ENCODE data around the gene COL13A1.

COL13A1 gene

DNA sequence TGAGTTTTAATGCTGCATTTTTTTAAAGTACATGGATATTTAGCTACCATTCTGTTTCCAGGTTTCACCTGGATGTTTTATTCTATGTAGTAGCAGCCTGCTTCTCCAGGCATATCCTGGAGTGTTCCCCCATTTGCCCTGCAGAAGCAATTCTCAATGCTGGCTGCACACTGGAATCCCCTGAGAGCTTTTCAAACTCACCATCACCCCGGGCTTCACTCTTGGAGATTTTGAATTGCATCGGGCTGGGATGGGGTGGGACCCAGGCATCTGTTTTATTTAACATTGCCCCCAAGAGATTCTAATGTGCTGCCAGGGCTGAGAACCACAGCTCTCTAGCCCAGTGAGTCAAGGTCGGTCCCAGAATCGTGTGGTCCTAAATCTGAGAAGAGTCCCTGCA lies 137.8 kb downstream of the COL13A1 start:
- no peak for FAIRE-seq

DNA sequence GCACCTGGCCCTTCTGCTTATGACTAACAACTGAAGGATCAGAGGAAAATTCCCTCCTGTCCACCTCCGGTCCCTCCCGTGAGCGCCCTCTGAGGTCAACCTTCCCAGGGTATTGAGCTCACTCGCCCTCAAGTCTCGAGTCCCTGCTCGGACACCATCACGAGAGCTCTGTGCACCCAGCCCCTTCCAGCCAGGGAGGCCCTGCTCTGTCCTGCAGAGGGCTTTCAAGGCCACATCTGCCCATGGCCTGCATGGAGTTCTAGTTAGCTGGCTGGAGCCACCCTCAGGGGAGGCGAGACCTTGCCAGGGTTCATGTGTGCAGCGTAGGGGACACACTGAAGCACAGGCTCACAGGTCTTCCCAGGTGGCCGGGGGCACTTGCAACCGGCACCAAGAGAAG lies 140.0 kb downstream of the COL13A1 start:
- no peak for DNase-seq (ENCODE audit: low spot score)
- FAIRE-seq = no peak

More for the DNA sequence above, 137.8 kb downstream of the COL13A1 start:
- no peak for DNase-seq (ENCODE audit: low spot score)

DNA sequence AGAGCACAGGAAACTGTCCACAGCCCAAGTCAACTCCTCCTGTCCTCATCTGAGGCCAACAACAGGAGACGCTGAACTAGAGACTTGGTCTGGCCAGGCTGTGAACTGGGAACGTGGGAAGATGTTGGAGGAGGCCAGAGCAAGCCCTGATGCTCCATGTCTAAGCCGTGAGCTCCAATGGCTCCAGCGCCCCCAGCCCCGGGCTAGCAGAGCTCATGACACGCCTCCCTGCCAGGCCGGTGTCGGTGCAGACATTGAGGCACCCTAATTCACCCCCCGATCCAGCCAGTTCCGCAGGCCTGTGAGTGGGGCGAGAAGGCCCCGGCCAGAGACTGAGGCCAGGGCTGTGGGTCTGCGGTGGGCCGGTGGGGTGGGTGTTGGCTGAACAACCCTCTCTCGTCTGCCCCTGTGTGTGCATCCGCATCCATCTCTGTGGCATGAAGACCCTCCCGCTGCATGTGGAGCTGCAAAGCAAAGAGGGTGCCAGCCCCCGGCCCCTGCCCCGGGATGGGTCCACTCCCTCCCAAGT lies 141.7 kb downstream of the COL13A1 start:
- FAIRE-seq (no peak), DNase-seq (ENCODE audit: low spot score) (no peak)

DNA sequence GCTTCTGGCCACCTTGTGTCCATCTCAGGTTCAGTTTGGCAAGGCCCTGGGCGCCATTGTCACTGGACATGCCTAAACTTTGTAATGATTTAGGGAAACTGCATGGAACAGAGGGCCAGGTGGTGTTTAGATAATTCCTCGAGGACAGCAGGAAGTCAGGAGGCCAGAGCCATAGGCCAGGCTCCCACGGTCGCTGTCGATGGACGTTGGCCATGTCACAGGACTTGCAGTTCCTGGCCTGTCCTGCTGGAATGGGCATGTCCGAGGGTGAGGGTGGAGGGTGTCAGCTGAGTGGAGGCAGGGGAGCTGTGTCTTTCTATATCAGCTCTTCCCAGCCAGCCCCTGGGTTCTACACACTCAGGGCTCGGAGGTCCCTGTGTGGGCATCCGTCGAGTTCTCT lies 143.1 kb downstream of the COL13A1 start:
- DNase-seq (ENCODE audit: low spot score) (no peak), FAIRE-seq (no peak)

DNA sequence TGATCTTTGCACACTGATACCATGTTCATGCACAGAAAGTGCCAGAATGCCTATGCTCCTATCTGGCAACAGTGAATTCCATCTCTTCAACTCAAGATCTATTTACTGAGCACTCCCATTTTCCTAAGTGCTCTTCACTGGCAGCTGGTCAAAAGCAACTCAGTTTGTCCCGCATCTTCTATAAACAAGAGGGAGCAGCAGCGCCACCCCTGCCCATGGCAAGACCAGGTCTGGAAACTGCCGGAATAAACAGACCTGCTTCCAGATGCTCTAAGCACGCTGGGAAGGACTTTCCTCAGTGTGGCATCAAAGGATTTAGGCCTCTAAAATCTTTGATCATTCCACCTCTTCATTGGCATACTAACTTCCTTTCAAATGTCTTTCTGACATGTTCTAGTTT lies 146.6 kb downstream of the COL13A1 start:
- DNase-seq (ENCODE audit: low spot score) = no peak
- no peak for FAIRE-seq

DNA sequence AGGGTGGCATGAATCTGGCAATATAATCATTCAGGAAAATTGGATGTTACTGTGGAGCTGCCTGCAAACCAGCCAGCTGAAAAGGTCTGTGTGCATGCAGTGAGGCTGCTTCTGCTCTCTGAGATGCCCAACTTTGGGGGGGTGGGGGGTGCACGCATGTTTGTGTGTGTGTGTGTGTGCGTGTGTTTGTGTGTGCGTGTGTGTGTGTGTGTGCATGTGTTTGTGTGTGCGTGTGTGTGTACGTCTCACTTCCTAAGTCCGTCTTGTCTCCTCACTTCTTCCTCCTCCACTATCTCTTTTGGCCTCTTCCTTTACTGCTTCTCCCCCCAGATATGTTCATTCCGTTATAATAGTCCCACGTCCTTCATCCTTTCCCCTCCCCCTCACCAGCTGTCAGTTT lies 148.1 kb downstream of the COL13A1 start:
- no peak for FAIRE-seq
- DNase-seq (ENCODE audit: low spot score) = no peak

DNA sequence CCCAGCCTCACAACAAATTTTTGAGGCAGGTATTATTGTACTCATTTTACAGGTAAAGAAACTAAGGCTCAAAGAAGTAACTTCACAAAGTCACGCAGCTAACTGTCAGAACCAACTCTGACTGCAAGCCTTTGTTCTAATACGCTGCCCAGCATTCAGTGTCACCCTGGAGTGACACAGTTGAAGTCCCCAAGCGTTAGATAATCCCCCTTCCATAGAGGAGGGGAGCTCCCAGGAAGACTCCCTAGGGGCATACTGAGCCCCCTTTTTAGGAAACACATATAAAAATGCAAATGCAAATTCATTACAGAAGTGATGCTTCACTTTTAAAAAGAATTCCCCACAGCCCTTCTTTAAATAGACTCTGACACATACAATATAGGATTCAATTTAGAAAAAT lies 150.0 kb downstream of the COL13A1 start:
- no peak for FAIRE-seq
- DNase-seq (ENCODE audit: low spot score) = no peak

DNA sequence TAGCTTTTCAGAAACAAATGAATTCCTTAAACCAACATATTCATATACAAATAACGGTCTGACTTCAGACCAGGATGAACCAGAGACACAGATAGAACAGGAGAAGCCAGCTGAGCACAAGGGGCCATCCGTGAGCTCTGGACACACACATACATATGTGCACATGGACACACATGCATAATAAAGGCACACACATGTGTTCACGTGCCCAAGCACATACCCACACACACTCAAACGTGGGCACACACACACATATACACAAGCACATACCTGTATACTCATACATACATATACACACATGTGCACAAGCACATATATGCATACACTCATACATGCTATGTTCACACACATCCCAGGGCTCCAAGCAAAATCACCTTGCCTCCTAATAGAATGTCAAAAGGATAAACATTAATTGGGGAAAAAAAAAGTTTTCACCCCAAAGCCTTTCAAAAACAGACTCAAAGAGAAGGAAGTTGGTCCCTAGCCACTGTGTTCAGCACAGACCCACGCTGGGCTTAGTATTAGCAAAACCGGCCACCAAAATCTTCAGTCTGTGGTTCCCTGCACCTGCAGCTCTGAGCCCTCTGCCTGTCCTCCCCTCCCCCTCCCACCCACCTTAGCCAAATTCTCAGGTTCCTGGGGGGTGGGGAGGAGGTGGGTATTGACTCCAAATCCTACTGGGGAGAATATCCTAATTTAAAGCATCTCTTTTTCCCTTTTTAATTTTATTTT lies 150.5 kb downstream of the COL13A1 start:
- FAIRE-seq = no peak
- no peak for DNase-seq (ENCODE audit: low spot score)

DNA sequence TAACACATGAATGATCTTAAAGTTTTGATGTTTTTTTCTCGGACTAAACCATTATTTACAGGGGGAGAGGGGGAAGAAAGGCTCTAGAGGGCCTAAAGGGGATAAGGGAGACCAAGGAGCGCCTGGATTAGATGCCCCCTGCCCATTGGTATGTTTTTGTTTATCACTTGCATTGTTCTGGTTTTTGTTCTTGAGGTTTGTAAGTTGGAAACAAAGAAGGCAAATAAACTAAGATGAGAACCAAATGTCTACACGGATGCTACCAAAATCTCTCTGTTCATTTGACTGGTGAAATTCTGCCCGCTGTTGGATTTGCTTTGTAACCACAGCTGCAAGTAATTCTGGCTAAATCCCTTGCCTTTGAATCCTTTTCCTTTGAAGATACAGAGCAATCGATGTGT lies 151.1 kb downstream of the COL13A1 start:
- DNase-seq (ENCODE audit: low spot score) = no peak
- FAIRE-seq = no peak

DNA sequence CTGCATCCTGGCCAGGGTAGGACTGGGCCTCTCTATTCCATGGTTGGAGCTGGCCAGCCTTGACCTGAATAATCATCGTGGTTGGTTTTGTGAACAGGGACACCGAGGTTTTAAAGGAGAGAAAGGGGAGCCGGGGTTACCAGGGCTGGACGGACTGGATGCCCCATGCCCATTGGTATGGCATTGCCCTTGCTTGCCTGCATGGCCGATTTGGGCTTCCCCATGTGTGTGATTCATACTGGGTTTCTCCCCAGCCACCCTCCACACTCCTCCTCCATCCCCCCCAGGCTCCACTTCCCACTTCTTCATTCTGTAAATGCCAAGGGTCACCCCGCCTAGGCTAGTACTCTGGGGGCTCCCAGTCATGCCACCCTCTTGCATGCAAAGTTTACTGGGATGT lies 152.1 kb downstream of the COL13A1 start:
- DNase-seq (ENCODE audit: low spot score) (no peak), FAIRE-seq (no peak)

DNA sequence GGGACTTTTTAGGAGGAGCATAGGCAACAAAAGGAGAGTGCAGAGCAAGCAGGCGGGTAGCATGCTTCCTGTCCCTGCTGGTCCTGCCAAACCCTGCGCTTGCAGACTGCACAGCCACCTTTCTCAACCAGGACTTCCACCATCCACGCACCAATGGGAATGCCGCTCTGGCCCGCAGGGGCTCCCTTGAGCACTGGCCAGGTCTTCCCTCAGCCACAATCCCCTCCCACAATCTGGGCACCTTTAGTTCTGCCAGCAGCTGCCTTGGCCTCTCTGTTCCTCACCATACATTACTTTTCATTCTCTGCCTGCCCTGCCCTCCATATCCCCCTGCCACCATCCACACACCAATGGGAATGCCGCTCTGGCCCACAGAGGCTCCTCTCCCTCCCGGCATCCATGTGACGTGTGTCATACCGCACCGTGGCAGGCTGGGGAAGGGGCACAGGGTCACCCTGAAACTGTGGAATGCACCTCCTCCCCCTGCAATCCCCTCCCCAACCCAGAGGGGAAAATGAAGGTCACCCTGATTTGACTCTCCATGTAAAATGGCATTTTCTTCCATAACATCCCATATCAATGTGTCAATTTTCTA lies 153.6 kb downstream of the COL13A1 start:
- FAIRE-seq (no peak), DNase-seq (ENCODE audit: low spot score) (no peak)

DNA sequence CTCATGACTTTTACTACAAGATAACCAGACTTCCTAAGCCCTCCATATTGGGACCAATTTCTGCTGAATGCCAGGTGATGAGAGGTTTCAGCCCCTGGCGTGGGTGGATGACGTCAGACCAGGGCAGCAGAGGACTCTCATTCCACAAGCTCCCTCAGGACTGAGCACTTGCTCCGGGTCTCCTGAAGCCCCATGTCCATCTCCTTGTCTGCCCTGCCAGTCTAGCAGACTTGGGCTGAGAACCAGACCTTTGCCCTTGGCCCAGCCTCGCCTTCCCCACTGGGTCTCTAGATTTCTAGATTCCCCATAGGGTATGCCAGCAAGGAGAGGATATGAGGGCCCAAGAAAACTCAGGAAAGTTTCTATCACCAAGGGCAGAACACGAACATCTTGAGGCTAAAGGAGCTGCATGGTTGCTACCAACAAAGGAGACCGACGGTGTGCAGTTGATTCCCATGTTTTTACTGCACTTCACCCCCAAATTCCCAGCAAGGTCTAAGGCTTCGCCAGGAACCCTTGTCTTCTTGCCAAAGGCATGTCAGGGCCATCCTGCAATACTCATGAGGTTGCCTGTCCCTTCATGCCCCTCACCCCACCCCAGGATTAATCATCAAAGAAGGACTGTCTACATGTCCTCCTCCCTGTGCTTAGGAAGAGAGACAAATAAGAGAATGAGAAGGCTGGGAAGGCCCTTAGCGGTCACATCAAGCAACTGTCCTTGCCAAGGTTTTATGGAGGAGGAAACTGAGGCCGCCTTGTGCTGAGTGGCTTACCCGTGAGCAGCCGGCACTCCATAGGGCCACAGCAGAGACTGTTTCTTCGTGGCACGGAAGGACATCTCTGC lies 154.4 kb downstream of the COL13A1 start:
- FAIRE-seq (no peak), DNase-seq (ENCODE audit: low spot score) (no peak)

DNA sequence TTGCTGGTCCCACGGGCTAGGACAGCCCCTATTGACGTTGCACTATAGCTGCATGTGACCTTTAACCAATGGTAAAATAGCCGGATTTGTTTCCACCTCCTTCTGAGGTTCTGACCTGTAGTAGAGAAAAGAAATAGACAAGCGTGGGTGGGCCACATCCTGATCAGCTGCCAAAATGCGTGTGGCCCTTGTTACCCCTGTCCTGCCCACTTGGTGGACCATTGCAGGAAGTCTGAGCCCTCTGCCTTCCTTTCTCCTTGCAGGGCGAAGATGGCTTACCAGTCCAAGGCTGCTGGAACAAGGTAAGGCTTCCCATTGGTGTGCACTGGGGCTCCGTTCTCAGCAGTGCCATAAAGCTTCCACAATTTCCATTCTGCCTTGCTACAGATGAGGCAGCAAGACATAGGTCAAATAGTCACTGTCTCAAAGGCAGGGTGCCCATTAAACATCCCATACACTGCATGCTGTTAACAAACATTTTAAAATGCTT lies 155.1 kb downstream of the COL13A1 start:
- FAIRE-seq (no peak), DNase-seq (ENCODE audit: low spot score) (no peak)

DNA sequence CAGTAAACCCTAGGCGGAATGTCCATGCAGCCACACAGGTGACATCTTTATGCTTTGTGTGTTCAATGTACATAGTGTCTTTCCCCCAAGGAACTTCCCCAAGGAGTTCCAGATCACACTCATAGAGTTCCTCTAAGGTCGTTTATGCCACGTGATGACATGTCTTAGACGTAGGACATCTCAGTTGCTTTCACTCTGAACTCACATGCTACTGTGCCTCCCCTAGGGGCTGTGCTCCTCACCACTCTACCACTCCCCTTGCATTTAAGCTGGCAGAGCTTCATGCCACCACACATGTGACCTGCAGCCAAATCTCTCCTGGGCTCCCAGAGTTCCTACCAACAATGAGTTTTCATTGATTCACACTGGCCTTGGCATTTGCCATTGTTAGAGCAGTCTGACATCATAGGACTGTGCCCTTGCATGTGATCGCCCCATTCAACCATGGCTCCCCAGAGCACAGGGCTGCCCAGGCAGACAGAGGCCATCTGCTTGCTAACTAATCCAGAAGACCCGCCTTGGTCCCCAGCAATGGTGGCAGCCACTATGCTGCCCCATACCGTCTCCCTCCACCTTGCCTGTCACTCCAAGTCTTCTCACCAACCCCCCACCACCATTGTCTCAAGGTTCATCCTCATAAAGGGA lies 155.7 kb downstream of the COL13A1 start:
- DNase-seq (ENCODE audit: low spot score) = no peak
- FAIRE-seq = no peak

DNA sequence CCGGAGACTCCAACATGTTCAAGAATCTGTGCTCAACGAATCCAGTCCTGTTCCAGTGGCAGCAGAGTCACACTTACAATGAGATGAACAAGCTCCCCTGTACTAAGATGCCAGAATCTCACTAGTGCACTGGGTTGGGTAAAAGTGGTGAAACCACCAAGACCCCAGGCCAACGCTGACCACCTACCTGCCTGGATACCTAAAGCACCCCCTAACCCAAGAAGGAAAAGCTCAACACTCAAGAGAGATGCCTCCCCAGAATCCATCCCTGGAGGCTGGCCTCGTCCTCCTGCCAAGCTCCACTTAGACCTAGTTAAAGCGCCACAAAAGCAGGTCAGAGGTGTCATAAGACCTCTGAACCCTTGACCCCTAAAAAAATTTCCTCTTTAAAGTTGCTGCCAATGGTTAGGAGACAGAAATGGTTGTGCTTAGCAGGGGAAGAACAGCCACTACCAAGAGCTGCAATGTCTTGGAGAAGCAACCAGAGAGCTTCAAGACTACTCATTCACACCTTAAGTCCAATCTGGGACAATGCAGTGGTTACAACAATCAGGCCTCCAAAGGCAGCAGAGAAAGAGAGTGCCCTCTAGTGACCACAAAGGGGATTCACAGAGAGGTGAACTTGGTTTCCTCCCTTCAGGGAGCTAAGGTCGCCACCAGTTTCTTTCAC lies 156.3 kb downstream of the COL13A1 start:
- FAIRE-seq = no peak
- DNase-seq (ENCODE audit: low spot score) = peak; percentile 47

DNA sequence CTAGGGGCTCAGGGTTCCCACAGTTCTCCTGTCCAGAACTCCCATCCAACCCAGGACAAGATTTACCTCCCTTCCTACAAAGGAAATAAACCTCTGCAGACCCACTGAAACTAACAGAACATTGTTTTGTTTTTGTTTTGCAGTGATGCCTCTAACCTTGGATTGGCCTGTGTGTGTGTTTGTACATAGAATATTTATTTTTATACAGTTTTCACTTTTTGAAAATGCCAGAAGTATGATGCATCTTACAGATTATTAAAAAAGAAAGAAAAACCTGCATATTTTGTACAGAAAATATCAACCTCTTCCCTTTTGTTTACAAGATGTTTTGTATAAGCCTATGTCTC lies 156.8 kb downstream of the COL13A1 start:
- FAIRE-seq (no peak), DNase-seq (ENCODE audit: low spot score) (no peak)

DNA sequence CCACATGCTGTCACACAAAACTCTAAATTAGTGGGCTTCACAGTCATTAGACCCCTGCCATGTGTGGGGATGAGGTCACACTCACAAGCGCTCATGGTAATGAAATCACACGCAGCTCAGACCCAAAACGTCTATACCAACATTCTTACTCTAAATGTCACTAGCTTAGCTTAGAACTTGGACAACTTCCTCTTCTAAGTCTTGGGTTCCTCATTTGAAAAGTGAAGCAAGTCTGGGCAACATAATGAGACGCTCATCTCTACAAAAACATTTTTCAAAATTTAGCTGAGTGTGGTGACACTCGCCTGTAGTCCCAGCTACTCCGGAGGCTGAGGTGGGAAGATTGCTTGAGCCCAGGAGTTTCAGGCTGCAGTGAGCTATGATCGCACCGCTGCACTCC lies 158.2 kb downstream of the COL13A1 start:
- no peak for DNase-seq (ENCODE audit: low spot score)
- no peak for FAIRE-seq

DNA sequence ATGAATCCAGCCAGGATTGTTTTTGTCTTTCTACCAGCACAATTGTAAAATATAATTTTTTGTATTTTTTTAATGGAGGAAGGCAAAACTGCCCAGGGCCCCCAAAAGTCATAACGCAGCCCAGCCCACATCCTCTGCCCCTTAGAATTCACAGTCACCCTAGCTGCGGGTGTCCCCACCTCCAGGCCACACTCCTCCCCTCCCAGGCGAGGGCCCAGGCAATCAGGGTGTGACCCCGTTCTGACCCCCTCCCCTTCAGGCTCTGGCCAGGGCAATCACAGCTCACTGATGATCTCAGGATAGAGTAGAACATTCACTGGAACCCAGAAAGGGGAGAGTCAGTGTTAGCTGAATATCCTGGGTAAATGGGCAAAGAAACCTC lies 158.9 kb downstream of the COL13A1 start:
- DNase-seq (ENCODE audit: low spot score) (no peak), FAIRE-seq (no peak)

DNA sequence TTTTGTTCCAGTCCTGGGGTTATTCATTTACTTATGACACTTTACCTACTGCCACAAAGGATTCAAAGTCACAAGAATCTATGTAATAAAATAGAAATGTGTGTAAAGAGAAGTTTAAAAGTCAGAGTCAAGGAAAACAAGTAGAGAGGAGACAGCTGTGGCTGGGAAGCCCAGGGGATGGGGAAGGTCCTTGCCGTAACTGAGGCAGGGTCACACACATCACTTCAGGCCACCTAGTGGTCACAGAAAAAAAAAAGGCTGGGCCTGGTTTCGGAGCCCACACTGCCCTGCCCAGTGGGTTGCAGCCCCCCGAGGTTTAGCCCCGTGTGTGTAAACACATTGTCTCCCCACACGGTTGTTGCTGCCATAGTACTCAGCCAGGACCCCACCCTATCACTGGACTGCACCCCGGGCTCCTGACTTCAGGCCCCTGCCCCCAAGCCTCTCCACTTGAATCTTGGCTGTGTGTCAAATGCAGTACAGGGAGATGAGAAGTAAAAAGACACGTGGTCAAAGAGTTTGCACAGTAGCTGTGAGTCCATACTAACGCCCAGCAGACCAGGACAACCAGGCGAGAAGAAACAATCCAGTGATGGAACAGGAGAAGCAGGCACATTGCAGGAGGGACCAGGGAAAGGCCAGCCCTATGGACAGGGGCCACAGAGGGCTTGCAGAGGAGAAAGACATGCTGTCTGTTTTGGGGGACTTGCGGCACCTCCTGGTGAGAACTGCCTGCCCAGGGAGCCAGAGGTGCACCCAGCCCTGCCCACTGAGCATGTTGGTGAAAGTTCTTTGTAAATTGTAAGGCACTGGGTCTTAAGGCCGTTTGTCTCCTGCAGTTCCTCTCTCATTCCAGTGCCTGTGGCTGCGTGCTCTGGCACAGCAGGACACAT lies 159.5 kb downstream of the COL13A1 start:
- FAIRE-seq (no peak), DNase-seq (ENCODE audit: low spot score) (no peak)

All from RCC 7860 (cell line).